BJ (cell line): ENCODE results near the gene IFNA4. TPM values are rescaled to one million over a fixed set of nuclear protein-coding genes. Genes with fewer than 3 reads are reported as not detected.

Experiments used
- CTCF ChIA-PET: fragments of 350-600 bp; formaldehyde crosslinking; extraction: SDS; loops from one replicate; lab custom pipeline; 2021; ENCODE audit warnings: antibody characterized with exemption, inconsistent platforms; lab: Yijun Ruan, JAX
- POLR2A ChIA-PET: fragments of 300-600 bp; sonication (Branson Sonifier 250); formaldehyde crosslinking; extraction: SDS; loops from one replicate; lab custom pipeline; 2021; ENCODE audit warnings: antibody characterized with exemption; lab: Charles Lee
- DNase-seq: peaks from one replicate; pipeline ENCODE4 v3.0.0-alpha.2; 2011; ENCODE audit warnings: low read depth
- H3K27me3 ChIP-seq: 2 replicates; pipeline ENCODE4 v1.6.0; 2011; ENCODE audit warnings: low read length; ENCODE audit not compliant: control insufficient read depth, insufficient read depth
- H3K36me3 ChIP-seq: 2 replicates; pipeline ENCODE4 v1.5.1; 2011; ENCODE audit warnings: low read length; ENCODE audit not compliant: control insufficient read depth, insufficient read depth
- H3K4me3 ChIP-seq: 2 replicates; pipeline ENCODE4 v1.5.1; 2011; ENCODE audit warnings: low read depth, mild to moderate bottlenecking, control low read depth, low read length
- CTCF ChIP-seq: IDR thresholded peaks from 2 replicates; pipeline ENCODE4 v1.5.1; 2011; ENCODE audit warnings: low read depth, mild to moderate bottlenecking, control low read depth, inconsistent platforms, low read length, moderate library complexity; ENCODE audit not compliant: insufficient read depth
- polyA plus RNA-seq: library from polyadenylated mRNA; depleted of rRNA; stranded (reverse); fragments of >200 nt; gene quantifications from 2 replicates; pipeline ENCODE4 v1.2.3, GENCODE V29; 2011

IFNA4 gene
- polyA plus RNA-seq, 1 experiment: not detected

GRCh38 chr9:21154018-21154608 lies 33.3 kb downstream of the IFNA4 start:
- ChIA-PET CTCF (no interaction called here), POLR2A (interaction anchor here (0.6 kb wide), 1 partner anchor 37 kb away, joined by 3 read pairs; no protein-coding TSS in a partner anchor)
- H3K36me3 ChIP-seq: no peaks in the 10 kb centered on the region
- no peak for TF ChIP-seq CTCF
- no peak for DNase-seq
- no peak overlapping the region for H3K4me3 ChIP-seq
- no peaks in the 10 kb centered on the region for H3K27me3 ChIP-seq

- Histone ChIP-seq H3K36me3 (no peaks in the 10 kb centered on the region), H3K27me3 (no peaks in the 10 kb centered on the region), H3K4me3 (no peak overlapping the region)
- ChIA-PET CTCF (no interaction called here), POLR2A (interaction anchor here (0.6 kb wide), 1 partner anchor 36 kb away, joined by 3 read pairs; no protein-coding TSS in a partner anchor)
- DNase-seq: no peak
- no peak for TF ChIP-seq CTCF
Measured at GRCh38 chr9:21153336-21154017, 33.9 kb downstream of the IFNA4 start.

GRCh38 chr9:21144603-21145002 lies 42.8 kb downstream of the IFNA4 start:
- ChIA-PET CTCF (no interaction called here), POLR2A (no interaction called here)
- Histone ChIP-seq H3K27me3 (no peaks in the 10 kb centered on the region), H3K36me3 (no peaks in the 10 kb centered on the region), H3K4me3 (no peak overlapping the region)
- no peak for TF ChIP-seq CTCF
- DNase-seq: no peak

- ChIA-PET CTCF (interaction anchor here (1.2 kb wide), 1 partner anchor 66 kb away, joined by 3 read pairs; no protein-coding TSS in a partner anchor), POLR2A (no interaction called here)
- TF ChIP-seq CTCF: peak; percentile 28
- Histone ChIP-seq H3K4me3 (no peak within 1 kb of the TSS), H3K27me3 (no peaks in the 10 kb centered on the region), H3K36me3 (no peaks in the 10 kb centered on the region)
- DNase-seq: no peak
Measured at GRCh38 chr9:21141427-21141882, 45.9 kb downstream of the IFNA4 start, which contains the start of gene IFNW1. Gene IFNW1 (minus strand): TSS chr9:21141832. CDS start chr9:21141570, 262 bp downstream.

- Histone ChIP-seq H3K36me3 (no peaks in the 10 kb centered on the region), H3K27me3 (no peaks in the 10 kb centered on the region), H3K4me3 (no peak overlapping the region)
- no peak for TF ChIP-seq CTCF
- POLR2A ChIA-PET: no interaction called here
- no peak for DNase-seq
- CTCF ChIA-PET: no interaction called here
Measured at GRCh38 chr9:21137020-21137419, 50.4 kb downstream of the IFNA4 start.
